ENCODE results near the gene MYO1B.

MYO1B gene

DNA sequence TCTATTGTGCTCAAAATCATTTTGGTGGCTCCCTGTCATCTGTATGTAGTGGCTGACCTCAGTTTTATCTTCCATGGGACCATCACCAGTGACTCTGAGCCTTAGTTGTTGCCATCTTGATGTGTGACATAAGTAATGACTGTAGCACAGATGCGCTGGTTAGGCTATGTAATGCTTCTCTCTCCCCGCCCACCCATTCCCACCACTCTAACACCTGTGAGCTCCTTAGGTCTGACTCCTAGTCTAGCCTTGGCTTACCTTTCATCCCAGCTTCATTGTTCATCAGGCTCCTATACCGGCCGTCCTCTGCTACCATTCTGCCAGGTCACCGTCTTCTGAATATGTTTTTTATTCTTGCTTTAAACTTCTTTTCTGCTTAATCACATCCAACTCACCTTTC is 17.2 kb downstream of the MYO1B start:
- DNase-seq (ENCODE audit: low read depth, low spot score), result no peak

DNA sequence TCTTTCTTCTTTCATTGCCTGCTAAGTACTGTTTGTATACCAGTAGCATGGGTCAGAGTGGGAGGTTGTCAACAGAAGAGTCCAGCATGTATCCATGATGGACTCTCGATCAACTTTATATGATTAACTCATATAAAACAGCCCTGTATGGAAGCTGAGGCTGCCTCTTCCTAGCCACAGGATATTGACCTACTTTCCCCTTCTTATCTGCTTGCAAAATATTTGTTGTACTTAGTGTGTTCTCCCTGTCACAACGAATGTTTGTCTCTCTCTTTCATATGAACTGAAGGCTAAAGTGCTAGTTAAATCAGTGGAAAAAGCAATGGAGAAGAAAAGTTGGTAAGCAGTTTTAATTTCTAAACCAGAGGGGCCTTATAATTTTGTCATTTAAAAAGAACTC is 17.8 kb downstream of the MYO1B start:
- no peak for DNase-seq (ENCODE audit: low read depth, low spot score)

DNA sequence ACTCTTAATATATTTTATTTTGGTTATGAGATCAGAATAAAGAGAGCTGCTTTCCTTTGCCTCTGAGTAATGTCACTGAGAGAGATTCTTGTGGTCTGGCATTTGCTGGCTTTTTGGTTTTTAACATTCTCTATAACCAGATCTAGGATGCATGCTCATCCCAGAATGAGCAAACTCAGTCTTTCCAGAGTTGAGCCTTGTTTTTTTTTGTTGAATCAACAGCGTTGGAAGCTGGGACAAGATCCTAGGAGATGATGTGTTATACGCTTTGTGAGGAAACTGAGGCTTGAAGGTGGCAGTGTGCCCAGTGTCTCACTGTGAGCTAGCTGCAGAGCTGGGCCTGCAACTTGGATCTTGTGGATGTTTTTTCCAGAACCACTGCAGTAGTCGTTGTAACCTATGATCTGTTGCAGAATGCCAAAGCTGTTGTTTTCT is 19.5 kb downstream of the MYO1B start:
- DNase-seq (ENCODE audit: low read depth, low spot score), result no peak

DNA sequence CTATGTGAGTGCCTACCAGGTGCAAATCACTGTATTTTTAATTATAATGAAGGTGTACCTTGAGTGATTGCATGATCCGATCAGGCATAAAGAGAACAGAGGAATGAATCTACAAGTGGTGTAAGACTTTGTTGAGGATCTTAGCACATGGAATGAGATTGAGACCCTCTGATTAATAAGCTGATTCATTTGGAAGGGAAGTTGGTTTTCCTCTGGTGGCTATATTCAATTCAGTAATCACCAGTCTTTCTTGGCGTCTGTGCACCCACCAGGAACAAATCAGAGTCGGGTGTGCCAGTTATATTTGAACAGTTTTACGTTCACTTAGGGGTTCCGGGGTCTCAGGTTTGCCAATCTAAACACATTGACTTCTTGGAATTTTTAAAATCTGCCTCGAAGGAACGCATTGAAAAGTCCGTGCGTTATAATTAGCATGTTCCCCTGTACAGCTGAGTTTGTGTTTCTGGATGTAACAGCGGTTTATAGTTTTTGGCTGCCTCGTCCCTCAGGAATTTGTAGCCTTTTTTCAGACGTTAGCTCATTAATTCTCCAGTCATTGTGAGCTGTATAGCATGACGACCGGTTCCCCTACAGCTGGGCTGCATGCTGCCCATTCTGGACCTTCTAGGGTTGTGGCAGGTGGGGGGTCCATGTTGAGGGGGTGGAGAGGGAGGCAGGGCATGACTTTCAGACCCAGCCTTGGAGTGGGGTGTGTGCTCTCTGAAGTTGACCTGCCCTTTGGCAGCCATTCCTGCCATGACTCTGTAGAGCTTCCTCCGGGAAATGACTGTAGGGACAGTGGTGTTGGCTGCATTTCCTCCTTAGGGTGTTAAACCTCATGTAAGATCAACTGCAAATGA is 20.3 kb downstream of the MYO1B start:
- DNase-seq (ENCODE audit: low read depth, low spot score), result no peak

DNA sequence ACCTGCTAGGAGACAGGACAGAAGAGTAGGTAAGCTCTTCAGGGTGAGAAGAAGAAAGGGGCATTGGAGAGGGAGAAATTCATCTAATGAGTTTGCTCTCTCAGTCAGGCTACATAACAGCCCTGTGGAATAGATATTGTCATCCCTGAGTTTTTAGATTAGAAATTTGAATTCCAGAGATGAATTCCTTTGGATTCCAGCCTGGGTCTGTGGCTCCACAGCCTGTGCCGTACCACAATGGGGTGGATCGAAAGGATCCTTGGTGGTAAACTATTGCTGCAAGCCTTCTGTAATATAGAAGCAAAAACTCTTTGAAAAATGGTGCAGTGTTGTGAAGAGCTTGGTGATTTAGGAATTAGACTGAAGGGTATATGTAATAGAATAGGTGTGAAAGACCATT is 21.0 kb downstream of the MYO1B start:
- no peak for DNase-seq (ENCODE audit: low read depth, low spot score)

DNA sequence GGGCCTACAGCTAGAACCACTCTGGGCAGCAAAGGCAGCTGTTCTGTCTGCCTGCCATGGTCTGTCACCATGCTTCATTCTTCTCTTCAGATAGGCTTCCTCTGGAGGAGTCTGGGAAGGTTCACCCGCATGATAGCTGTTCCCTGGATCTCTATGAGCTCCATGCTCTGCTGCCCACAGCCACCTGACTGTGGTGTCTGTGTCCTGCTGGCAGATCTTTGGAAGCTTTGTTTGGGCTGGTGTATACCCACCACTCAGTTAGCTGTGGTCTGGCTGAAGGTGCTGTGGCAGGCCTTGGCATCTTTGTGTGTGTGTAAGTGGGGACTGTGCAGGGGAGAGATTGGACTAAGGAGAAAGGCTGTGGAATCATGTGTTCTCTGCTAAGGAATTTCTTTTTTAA is 23.4 kb downstream of the MYO1B start:
- no peak for DNase-seq (ENCODE audit: low read depth, low spot score)

DNA sequence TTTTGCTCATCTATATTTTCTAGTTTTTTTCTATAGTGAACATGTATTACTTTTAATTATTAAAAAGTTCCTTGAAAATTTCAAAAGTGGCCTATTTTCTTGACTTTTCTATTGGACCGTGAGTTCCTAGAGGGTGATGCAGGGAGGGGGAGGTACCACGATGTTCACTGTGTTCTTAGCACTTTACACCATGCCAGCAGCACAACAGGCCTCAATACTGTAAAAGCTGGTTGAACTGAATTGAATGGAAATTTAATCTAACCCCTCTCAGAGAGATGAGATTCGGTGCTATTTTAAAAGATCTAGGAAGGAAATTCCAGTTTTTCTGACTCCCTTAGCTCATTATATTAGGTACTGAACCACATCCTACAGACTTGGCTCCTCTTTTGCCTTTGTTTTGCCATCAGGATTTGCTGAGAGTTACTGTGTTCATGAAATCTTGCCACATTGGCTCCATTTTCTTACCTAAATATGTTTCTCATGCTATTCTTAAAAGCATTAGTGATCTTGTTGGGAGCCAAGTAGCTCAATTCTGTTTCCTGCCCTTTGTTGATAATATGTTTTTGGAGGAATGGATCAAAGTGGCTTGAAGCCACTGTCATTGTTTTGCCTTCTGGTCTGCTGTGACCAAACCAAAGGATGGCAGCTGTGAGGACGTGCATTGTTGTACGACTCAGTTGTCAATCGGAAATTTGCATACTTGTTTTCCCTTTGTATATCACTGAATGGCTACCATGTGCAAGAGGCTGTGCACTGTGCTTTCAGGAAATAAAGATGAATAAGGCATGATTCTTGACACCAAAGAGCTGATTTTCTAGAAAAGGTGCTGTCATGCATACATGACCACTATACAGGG is 25.3 kb downstream of the MYO1B start:
- no peak for DNase-seq (ENCODE audit: low read depth, low spot score)

DNA sequence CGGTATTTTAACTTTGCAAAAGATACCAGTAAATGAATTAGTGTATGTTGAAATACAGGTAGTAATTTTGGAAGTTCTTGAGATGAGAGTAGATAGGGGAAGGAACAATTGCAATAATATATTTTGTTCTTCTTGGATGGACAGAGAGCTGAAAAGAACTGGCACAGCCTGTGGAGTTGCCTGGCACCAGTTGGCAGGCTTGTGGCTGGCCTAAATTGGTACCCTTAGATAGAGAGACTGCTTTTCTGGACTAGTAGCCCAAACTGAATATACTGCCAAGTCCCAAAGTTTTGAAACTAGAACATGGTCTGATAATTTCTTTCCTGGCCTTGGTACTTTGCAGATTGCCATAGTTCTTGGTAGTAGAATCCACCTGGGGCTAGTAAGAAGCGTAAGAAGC is 26.9 kb downstream of the MYO1B start:
- DNase-seq (ENCODE audit: low read depth, low spot score), result no peak

DNA sequence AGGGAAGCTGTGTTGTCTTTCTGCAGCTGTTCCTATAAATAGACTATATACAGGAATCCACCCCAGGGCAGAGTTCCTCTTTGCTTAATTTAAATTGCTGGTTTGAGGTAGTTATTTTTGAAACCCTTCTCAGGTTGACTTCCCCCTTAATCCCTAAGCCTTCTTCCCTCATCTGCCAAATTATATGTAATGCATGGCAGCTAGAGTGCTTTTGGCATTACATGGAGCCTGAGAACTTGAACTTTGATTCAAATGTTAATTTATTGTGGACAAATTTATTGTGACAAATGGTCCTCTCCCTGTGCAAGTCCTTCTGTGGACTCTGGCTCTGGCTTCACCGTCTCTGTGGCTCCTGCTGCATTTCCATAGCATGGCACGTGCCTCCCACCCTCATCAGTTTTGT is 29.2 kb downstream of the MYO1B start:
- no peak for DNase-seq (ENCODE audit: low read depth, low spot score)

DNA sequence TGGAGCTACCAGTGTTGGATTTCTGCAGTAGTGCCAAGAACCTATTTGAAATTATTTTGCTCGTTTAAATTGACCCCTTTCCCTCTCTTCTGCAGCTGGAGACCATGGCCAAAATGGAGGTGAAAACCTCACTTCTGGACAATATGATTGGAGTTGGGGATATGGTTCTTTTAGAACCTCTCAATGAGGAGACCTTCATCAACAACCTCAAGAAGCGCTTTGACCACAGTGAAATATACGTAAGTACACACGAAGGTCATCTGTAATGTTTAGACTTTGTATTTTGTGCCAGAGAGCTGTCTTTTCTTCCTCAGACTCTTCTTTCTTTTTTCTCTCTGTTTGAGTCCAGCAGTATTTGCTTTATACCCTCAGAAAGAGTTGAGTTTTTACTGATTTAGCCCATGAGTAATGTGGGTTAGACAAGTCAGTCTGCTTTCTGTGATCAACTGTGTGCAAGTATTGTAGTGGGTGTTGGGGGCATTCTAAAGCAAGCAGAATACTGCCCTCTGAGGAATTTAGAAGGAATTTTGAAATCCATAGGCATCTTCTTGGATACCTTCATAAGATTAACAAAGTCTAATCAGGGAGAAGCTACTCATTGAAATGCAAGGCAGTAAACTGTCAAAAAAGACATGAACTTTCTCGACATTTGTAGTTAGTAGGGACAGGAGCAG is 31.7 kb downstream of the MYO1B start:
- no peak for DNase-seq (ENCODE audit: low read depth, low spot score)

DNA sequence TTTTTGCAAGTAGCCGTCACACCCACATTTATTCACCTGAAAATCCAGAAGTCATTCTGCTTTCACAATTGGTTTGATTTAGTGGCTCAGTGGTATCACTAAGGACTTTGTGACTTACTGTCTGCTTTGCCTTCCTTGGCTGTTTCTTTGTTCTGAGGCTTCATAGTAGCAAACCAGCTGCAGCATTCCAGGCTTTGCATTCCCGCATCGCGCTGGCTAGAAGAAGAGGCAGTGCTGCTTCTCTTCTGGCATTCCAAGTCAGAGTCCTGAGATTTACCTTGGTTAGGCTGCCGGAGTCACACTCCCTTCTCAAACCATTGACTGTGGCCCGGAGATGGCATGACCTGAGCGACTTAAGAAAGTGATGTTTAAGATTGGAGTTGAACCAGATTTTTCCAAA is 35.1 kb downstream of the MYO1B start:
- peak; percentile 47 for DNase-seq (ENCODE audit: low read depth, low spot score)

DNA sequence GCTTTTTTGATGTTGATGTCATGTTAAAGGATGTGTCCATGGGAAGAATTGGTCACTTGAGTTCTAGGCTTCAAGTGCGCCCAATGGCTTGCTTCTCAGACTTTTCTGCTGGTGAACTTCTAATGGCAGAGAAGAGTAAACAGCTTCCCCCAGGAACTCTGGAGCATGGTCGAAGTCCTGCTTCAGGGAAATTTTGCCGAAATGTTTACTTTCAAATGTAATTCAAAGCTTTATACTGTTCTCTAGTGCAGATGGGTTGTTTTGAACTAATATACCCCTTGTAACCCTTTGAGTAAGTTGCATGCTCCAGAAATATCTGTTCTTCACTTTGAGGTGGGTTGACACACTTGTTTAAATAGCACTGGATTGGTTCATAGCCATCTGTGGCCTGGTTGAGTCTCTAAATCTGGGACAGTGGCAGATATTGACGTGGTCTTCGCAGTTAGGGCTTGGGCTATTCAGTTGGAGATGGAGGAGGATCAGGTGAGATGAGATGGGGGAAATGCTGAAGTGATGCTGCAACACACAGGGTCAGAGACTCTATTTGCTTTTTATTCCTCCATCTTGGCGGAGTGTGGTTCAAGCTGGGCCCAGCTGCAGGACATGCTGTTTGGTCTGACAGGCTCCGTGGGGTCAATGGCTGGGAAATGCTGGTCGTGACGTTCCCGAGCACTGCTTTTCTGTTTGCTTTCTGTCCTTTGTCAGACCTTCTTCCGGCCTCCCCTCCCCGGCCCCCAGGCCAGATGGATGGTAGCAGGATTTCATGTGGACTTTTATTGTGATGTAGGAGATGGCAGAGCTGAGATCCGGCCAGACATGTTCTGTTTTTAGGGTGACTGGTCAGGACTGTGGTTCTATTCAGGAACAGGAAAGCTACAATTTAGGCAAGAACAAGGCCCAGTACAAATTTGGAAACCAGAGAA is 35.9 kb downstream of the MYO1B start:
- no peak for DNase-seq (ENCODE audit: low read depth, low spot score)

DNA sequence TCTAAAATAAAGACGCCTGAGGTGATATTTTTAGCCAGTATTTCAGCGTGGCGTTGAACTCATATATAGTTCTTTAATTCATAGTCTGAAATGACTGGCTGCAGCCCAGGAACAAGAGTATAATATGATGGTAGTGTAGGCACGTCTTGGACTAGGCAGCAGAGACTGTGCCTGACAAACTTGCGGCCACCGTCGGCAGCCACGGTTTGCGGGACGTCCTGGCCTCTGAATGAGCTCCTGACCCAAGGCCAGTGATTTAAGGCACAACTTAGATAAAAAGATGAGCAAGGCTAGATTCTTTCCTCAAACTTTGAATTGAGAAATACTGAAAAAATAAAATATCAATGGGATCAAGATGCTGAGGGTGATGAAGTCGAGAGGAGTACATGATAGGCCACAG is 40.0 kb downstream of the MYO1B start:
- no peak for DNase-seq (ENCODE audit: low read depth, low spot score)

DNA sequence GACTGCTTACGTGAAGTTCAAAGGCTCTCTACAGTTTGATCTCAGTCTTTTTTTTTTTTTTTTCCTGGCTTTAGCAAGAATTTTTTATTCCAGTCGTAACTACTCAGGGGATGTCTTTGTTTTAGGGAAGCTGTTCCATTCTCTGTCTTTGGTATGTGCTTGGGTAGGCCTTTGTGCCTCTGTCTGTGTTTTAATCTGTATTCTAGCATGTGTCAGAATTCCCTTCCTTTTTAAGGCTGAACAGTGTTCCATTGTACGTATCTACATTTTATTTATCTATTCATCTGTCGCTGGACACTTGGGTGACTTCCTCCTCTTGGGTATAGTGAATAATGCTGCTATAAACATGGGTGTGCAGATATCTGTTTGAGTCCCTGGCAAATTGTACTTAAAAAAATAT is 42.6 kb downstream of the MYO1B start:
- no peak for DNase-seq (ENCODE audit: low read depth, low spot score)

DNA sequence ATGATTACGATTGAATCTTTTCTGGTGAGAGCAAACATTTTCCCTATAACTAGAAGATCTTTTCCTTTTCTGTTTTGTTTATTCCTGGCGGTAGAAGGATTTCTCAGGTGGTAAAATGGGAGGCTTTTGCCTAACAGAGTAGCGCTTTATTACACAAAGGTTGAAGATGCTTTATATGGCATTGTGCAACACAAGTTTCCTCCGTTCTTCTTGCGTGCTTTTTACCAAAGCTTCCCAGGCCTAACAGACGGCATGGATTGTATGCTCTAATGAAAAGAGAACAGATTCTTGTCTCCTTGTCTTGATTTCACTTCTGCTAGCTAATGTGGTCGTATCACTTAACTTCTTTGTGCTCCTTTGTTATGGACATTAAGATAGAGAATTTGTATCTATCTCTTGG is 43.8 kb downstream of the MYO1B start:
- no peak for DNase-seq (ENCODE audit: low read depth, low spot score)

DNA sequence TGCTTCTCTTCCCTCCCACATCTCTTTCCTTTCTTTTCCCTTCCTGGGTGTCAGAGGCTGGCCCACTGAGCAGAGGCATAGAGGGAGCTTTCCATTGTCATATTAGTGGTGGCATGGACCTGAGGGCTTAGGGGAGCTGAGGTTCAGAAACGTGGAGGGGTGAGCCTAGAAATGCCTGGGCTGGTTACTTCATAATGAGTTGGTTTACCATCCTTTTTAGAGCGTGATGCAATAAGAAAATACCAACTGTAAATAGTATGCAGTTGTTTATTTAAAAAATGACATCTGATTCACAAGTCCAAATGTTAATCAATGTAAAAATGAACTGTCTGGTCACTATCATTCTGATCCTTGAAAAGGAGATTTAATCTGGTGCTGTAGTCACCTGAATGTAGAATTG is 46.3 kb downstream of the MYO1B start:
- no peak for DNase-seq (ENCODE audit: low read depth, low spot score)

DNA sequence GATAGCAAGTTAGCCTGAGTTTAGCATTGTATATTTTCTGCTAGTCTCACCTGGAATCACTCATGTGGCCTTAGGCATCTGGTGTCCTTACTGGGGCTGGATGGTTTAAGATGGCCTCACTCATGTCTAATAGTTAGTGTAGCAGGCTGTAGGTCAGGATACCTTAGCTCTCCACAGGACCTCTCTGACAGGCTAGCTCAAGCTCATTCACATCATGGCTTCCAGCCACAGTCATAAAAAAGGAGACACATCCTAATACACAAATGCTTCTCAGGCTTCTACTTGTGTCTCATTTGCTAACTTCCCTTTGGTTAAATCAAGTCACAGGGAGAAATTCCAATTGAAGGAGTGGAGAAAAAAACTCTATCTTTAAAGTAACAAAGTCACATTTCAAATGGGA is 47.7 kb downstream of the MYO1B start:
- no peak for DNase-seq (ENCODE audit: low read depth, low spot score)

DNA sequence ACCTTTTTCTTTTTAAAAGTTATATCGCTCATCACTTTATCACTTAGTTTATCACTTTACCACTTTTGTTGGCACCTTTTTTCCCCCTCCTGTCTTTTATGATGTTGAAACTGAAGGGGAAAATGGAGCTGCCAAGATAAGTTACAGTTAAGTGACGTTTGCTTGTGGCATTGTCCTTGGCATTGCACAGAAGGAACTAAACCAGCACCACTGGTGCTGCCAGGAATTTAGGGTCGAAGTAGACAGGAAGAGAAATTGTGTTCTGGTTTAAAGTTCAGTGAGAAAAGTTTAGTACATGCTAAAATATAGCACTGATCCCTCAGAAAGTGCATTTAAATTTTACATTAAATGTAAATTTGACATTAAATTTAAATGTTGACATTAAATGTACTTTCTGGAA is 49.9 kb downstream of the MYO1B start:
- DNase-seq (ENCODE audit: low read depth, low spot score), result no peak

DNA sequence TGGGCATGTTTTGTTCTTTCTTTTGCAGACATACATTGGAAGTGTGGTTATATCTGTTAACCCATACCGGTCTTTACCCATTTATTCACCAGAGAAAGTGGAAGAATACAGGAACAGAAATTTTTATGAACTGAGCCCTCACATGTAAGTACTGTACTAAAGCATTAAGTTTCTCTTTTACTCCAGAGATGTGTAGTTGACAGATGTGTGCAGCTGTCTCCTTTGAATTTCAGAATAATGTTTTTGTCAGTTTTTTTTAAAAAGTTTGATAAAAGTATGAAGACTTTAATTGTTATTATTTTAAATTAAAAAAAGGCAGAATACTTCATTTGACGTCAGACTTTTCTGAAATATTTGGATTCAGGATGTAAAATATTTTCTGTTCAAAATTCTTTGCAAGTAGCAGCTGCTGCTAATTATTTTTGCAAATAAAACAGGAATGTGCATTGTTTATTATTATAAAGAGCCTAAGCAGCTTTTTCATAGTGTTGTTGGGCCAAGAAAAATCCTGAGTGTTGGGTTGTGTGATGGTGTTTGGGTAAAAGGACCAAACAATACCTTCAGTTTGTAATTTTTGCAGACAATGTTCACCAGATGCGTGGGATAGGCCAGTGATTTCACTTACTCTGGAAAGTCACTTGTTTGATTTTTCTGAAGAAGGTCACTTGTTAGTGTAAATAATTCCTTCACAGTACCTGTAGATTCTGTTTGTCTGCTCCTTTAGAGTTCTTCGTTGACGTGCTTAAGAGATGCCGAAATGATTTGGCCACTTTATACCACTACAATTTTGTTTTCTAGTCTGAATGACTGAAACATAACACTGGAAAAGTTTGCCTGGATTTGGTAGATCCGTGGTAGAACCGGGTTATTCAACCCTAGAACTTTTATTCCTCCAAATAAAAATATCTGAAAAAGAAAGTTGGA is 51.1 kb downstream of the MYO1B start:
- DNase-seq (ENCODE audit: low read depth, low spot score), result no peak

DNA sequence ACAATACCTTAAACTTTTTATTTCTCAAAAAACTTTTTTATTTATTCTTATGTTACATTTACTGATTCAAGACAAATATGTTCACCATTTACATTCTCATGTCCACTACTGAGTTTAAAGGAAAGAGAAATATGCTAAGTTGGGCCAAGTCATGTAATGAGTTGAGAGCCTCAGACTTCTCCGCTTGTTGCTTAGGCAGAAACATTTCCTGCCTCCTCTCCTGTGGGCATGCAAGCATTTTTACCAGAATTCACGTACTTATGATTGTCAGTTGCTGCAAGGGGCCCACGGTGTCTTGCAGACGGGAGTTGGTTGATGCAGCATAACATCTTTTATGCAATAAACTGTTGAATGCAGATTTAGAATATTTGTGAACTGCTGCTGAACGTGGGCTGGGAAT is 51.8 kb downstream of the MYO1B start:
- DNase-seq (ENCODE audit: low read depth, low spot score), result no peak
